ENCODE results near the gene NACC2. TPM values are rescaled to one million over a fixed set of nuclear protein-coding genes. Genes with fewer than 3 reads are reported as not detected.

NACC2 gene
- total and polyA plus RNA-seq, 9 of the 15 experiments (the other 6 are each of a cell fraction or from before 2014, with no cell fraction given): 0.70 to 25.1 (median 5.6) TPM

DNA sequence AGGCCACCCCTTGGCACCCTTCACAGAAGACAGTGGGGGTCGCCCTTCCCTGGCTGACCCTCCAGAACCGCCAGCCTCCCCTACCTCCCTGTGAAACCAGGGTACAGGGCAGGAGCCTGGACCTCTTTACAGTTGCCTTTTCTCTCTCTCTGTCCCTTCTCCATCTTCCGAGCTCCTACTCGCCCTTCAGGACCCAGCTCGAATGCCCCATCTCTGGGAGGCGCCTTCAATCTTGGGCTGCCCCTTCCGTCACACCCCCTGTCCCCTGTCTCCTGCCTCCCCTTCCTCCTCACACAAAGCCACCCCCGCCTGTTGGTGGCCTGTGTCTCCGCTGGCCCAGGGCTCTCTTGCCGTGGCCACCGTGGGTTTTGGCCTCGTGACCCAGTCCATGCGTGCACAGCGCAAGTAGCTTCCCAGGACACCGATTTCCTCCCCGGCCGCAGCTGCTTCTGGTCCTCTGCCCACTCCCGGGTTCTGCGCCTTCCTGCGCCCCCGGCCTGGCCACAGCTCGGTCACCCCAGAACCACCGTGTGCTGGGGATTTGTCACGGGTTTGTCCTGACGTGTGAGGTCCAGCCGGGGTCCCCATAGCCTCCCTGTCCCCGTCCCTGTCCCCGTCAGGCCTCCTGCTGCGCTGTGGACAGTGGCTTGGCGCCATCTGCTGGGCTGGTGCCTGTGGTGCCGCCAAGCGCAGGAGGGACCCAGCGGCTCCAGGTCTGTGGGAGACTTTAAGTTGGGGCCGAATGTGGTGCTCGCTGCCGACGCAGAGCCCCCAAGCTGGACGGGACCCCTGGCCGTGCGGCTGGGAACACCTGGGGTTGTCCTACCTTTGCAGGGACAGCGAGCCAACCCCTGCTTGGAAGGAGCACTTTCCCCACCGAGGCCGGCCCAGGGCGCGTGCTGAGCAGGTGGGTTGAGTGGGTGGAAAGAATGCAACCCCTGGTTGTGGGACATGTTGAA is 27.6 kb upstream of the NACC2 start (continued):
- no peak for TF ChIP-seq NFE2L1 (tag; IDR thresholded peaks at IDR 0.05; ENCODE audit: borderline replicate concordance, low read depth)
- TF ChIP-seq RBM25 (IDR thresholded peaks at IDR 0.05; ENCODE audit: low read depth, low read length, severe bottlenecking): no peak
- TF ChIP-seq ZNF324 (CRISPR knock-in tag; IDR thresholded peaks at IDR 0.05): no peak
- TF ChIP-seq WHSC1 (IDR thresholded peaks at IDR 0.05; ENCODE audit: low read length): no peak
- TF ChIP-seq, protein P1, sequence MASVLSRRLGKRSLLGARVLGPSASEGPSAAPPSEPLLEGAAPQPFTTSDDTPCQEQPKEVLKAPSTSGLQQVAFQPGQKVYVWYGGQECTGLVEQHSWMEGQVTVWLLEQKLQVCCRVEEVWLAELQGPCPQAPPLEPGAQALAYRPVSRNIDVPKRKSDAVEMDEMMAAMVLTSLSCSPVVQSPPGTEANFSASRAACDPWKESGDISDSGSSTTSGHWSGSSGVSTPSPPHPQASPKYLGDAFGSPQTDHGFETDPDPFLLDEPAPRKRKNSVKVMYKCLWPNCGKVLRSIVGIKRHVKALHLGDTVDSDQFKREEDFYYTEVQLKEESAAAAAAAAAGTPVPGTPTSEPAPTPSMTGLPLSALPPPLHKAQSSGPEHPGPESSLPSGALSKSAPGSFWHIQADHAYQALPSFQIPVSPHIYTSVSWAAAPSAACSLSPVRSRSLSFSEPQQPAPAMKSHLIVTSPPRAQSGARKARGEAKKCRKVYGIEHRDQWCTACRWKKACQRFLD (CRISPR knock-in tag; IDR thresholded peaks at IDR 0.05): no peak
- TF ChIP-seq, protein P2, sequence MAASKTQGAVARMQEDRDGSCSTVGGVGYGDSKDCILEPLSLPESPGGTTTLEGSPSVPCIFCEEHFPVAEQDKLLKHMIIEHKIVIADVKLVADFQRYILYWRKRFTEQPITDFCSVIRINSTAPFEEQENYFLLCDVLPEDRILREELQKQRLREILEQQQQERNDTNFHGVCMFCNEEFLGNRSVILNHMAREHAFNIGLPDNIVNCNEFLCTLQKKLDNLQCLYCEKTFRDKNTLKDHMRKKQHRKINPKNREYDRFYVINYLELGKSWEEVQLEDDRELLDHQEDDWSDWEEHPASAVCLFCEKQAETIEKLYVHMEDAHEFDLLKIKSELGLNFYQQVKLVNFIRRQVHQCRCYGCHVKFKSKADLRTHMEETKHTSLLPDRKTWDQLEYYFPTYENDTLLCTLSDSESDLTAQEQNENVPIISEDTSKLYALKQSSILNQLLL (CRISPR knock-in tag; IDR thresholded peaks at IDR 0.05; ENCODE audit: borderline replicate concordance): no peak
- TF ChIP-seq MCM2 (IDR thresholded peaks at IDR 0.05; ENCODE audit: low read depth): no peak
- no peak for TF ChIP-seq ZNF197 (CRISPR knock-in tag; IDR thresholded peaks at IDR 0.05; ENCODE audit: low read depth)
- TF ChIP-seq, protein P3, sequence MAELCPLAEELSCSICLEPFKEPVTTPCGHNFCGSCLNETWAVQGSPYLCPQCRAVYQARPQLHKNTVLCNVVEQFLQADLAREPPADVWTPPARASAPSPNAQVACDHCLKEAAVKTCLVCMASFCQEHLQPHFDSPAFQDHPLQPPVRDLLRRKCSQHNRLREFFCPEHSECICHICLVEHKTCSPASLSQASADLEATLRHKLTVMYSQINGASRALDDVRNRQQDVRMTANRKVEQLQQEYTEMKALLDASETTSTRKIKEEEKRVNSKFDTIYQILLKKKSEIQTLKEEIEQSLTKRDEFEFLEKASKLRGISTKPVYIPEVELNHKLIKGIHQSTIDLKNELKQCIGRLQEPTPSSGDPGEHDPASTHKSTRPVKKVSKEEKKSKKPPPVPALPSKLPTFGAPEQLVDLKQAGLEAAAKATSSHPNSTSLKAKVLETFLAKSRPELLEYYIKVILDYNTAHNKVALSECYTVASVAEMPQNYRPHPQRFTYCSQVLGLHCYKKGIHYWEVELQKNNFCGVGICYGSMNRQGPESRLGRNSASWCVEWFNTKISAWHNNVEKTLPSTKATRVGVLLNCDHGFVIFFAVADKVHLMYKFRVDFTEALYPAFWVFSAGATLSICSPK (IDR thresholded peaks at IDR 0.05; ENCODE audit: borderline replicate concordance): no peak
- TF ChIP-seq, protein P4, sequence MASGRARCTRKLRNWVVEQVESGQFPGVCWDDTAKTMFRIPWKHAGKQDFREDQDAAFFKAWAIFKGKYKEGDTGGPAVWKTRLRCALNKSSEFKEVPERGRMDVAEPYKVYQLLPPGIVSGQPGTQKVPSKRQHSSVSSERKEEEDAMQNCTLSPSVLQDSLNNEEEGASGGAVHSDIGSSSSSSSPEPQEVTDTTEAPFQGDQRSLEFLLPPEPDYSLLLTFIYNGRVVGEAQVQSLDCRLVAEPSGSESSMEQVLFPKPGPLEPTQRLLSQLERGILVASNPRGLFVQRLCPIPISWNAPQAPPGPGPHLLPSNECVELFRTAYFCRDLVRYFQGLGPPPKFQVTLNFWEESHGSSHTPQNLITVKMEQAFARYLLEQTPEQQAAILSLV (tag; IDR thresholded peaks at IDR 0.05): no peak
- TF ChIP-seq, protein P5, sequence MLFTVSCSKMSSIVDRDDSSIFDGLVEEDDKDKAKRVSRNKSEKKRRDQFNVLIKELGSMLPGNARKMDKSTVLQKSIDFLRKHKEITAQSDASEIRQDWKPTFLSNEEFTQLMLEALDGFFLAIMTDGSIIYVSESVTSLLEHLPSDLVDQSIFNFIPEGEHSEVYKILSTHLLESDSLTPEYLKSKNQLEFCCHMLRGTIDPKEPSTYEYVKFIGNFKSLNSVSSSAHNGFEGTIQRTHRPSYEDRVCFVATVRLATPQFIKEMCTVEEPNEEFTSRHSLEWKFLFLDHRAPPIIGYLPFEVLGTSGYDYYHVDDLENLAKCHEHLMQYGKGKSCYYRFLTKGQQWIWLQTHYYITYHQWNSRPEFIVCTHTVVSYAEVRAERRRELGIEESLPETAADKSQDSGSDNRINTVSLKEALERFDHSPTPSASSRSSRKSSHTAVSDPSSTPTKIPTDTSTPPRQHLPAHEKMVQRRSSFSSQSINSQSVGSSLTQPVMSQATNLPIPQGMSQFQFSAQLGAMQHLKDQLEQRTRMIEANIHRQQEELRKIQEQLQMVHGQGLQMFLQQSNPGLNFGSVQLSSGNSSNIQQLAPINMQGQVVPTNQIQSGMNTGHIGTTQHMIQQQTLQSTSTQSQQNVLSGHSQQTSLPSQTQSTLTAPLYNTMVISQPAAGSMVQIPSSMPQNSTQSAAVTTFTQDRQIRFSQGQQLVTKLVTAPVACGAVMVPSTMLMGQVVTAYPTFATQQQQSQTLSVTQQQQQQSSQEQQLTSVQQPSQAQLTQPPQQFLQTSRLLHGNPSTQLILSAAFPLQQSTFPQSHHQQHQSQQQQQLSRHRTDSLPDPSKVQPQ (CRISPR knock-in tag; IDR thresholded peaks at IDR 0.05; ENCODE audit: borderline replicate concordance): no peak
- TF ChIP-seq HNRNPUL1 (IDR thresholded peaks at IDR 0.05; ENCODE audit: low read length): no peak
- TF ChIP-seq ZKSCAN3 (CRISPR knock-in tag; IDR thresholded peaks at IDR 0.05): no peak
- peak; percentile 36 for TF ChIP-seq HMGN3 (IDR thresholded peaks at IDR 0.05; ENCODE audit: borderline replicate concordance, extremely low read depth, insufficient read length, low read depth, low read length)
- no peak for TF ChIP-seq CCAR2 (IDR thresholded peaks at IDR 0.05; ENCODE audit: low read depth, low read length)
- TF ChIP-seq SIRT6 (IDR thresholded peaks at IDR 0.05; ENCODE audit: low read depth, low read length): no peak
- TF ChIP-seq POLR2B (IDR thresholded peaks at IDR 0.05; ENCODE audit: low read depth, partially characterized antibody): no peak
- no peak for TF ChIP-seq CBX1 (IDR thresholded peaks at IDR 0.05; ENCODE audit: low read depth)
- TF ChIP-seq ZNF644 (tag; IDR thresholded peaks at IDR 0.05; ENCODE audit: low read depth): no peak

Data from K562 (cell line).